ENCODE measurements around the gene PIGB. TPM values are rescaled to one million over a fixed set of nuclear protein-coding genes. Genes with fewer than 3 reads are reported as not detected.

PIGB gene
- total RNA-seq, 1 experiment from 2014 or later = 19.3 TPM

GRCh38 chr15:55381595-55381994, 62.6 kb downstream of the PIGB start:
- Histone ChIP-seq H3K36me3 (ENCODE audit: control insufficient read depth, insufficient read depth, low read length) (no peaks in the 10 kb centered on the region), H3K27me3 (ENCODE audit: control insufficient read depth, insufficient read depth, low read length) (no peaks in the 10 kb centered on the region), H3K27ac (ENCODE audit: low read length) (no peak overlapping the region), H3K4me1 (ENCODE audit: control insufficient read depth, insufficient read depth, low read length) (no peaks in the 10 kb centered on the region), H3K4me3 (ENCODE audit: low read depth in 2 of 2, low read length in 2 of 2) (no peak overlapping the region), H3K9me3 (ENCODE audit: control insufficient read depth, insufficient read depth, low read depth, low read length) (no peaks in the 10 kb centered on the region)
- ATAC-seq = no peak
- no peak for TF ChIP-seq REST (IDR thresholded peaks at IDR 0.05; ENCODE audit: insufficient read depth in 1 of 2, low read depth in 2 of 2, low read length in 1 of 2)
- TF ChIP-seq CTCF (IDR thresholded peaks at IDR 0.05) = no peak
- no peak for TF ChIP-seq TCF7L2 (IDR thresholded peaks at IDR 0.05; ENCODE audit: low read depth, low read length)
- no peak for TF ChIP-seq SIN3A (IDR thresholded peaks at IDR 0.05; ENCODE audit: borderline replicate concordance, insufficient read depth, low read depth, low read length)
- TF ChIP-seq POLR2AphosphoS5 (IDR thresholded peaks at IDR 0.05; ENCODE audit: low read depth, low read length) = no peak
- in situ Hi-C loops (cut with HindIII; ENCODE audit: low pct_unique_long_range_greater_than_20kb, low sequenced_read_pairs) = no loop called here
- ChIA-PET POLR2A (interaction anchor here (0.9 kb wide), 1 partner anchor 27 kb away, joined by 5 read pairs; the partner anchor contains the start of genes CCPG1 and PIERCE2), CTCF (no interaction called here)
- no TSS peak for BruUV-seq (replicated peaks)
- intact Hi-C loops (cut with micrococcal nuclease; ENCODE audit: unreplicated experiment) = no loop called here
- DNase-seq (ENCODE audit: low read depth, low spot score) = no peak

- in situ Hi-C loops (cut with HindIII; ENCODE audit: low pct_unique_long_range_greater_than_20kb, low sequenced_read_pairs) = no loop called here
- ATAC-seq (no peak), DNase-seq (ENCODE audit: low read depth, low spot score) (no peak)
- H3K9me3 ChIP-seq (ENCODE audit: control insufficient read depth, insufficient read depth, low read depth, low read length) = no peaks in the 10 kb centered on the region
- BruUV-seq (replicated peaks) = no TSS peak
- no peaks in the 10 kb centered on the region for H3K4me1 ChIP-seq (ENCODE audit: control insufficient read depth, insufficient read depth, low read length)
- POLR2A ChIA-PET = no interaction called here
- CTCF ChIA-PET = interaction anchor here (0.8 kb wide), 1 partner anchor 24 kb away, joined by 3 read pairs; the partner anchor contains the start of gene CCPG1
- TF ChIP-seq POLR2AphosphoS5 (IDR thresholded peaks at IDR 0.05; ENCODE audit: low read depth, low read length) = no peak
- no peak for TF ChIP-seq CTCF (IDR thresholded peaks at IDR 0.05)
- TF ChIP-seq REST (IDR thresholded peaks at IDR 0.05; ENCODE audit: insufficient read depth in 1 of 2, low read depth in 2 of 2, low read length in 1 of 2) = no peak
- TF ChIP-seq TCF7L2 (IDR thresholded peaks at IDR 0.05; ENCODE audit: low read depth, low read length) = no peak
- TF ChIP-seq SIN3A (IDR thresholded peaks at IDR 0.05; ENCODE audit: borderline replicate concordance, insufficient read depth, low read depth, low read length) = no peak
- H3K27ac ChIP-seq (ENCODE audit: low read length) = no peak overlapping the region
- H3K27me3 ChIP-seq (ENCODE audit: control insufficient read depth, insufficient read depth, low read length) = no peaks in the 10 kb centered on the region
- H3K4me3 ChIP-seq (ENCODE audit: low read depth in 2 of 2, low read length in 2 of 2) = no peak overlapping the region
- intact Hi-C loops (cut with micrococcal nuclease; ENCODE audit: unreplicated experiment) = no loop called here
- H3K36me3 ChIP-seq (ENCODE audit: control insufficient read depth, insufficient read depth, low read length) = no peaks in the 10 kb centered on the region
Measured at GRCh38 chr15:55383687-55384086, 64.7 kb downstream of the PIGB start.
